ENCODE measurements around the gene NHSL1.

The NHSL1 gene

GRCh38 chr6:138410972-138411880, 88.1 kb downstream of the NHSL1 start:
- Histone ChIP-seq H3K27ac (peak overlapping the region in 7 of 21 experiments; percentile 7 to 46 (median 32)), H3K4me3 (no peak overlapping the region)

DNA sequence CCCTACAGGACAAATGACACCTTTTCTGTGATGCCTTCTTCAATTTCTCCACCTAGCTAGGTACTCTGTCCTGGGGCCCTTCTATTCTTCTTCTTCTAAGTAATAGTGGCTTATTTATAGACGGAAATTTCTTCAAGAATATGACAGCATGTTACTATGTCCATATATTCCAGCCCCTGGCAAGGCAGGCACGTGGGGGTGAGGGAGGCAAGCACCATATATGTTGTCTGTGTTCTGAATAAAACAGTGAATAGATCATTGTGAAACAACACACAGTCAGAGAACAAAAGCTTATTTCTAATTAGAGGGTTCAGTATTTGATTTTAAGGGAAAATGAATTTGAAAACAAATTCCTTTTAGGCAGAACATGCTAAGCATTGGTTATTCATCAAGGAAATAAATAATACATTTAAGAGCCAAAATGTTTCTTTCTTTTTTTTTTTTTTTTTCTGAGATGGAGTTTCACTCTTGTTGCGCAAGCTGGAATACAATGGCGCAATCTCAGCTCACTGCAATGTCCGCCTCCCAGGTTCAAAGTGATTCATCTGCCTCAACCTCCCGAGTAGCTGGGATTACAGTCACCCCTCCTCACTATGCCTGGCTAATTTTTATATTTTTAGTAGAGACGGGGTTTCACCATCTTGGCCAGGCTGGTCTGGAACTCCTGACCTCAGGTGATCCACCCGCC, 89.1 kb downstream of the NHSL1 start:
- Histone ChIP-seq H3K4me3 (no peak overlapping the region), H3K27ac (peak overlapping the region in 8 of 21 experiments; percentile 4 to 46 (median 12))

DNA sequence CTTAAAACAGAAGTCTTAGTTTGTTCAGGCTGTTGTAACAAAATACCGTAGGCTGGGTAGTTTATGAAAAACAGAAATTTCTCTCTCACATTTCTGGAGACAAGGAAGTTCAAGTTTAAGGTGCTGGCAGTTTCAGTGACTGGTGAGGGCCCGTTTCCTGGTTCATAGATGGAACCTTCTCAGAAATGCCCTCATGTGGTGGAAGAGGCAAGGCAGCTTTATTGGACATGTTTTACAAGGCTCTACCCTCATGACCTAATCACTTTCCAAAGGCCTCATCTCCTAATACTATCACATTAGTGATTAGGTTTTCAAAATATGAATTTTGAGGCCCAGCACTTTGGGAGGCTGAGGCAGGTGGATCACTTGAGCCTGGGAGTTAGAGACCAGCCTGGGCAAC, 92.9 kb downstream of the NHSL1 start:
- Histone ChIP-seq H3K27ac (no peak overlapping the region), H3K4me3 (no peak overlapping the region)

- peak overlapping the region in 1 of 7 experiments; percentile 77 for H3K4me3 ChIP-seq
- H3K27ac ChIP-seq, result peak overlapping the region in 5 of 21 experiments; percentile 91 to 97 (median 95)
These were observed 93.4 kb downstream of the NHSL1 start for GRCh38 chr6:138405816-138406413.

DNA sequence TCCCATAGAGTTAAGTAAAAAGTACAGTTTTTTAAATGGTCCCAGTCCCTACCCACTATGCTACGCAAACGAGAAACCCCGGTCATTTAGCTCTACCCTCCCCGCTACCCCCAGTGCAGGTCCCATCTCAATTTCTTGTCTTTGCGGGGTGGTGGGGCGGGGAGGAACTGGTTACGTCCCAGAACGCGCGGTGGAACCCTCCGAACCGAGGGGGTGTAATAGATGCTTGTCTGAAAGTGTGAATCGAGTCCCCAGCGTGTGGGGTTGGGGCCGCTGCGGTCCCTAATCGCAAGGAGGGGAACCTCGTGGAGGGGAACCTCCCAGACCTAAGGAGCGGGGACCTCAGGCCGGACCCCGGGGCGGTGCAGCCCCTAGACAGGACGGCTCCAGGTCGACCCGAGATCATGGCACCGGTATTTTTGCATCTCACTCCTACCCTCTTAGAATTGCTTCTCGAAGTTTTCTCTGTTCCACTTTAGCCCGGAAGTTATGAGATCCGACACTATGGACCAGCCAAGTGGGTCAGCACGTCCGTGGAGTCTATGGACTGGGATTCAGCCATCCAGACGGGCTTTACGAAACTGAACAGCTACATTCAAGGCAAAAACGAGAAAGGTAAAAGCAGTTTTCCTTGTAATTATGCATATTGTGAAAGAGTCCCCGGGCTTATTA, 94.5 kb downstream of the NHSL1 start:
- H3K27ac ChIP-seq, result peak overlapping the region; percentile 81 to 97 (median 94)
- H3K4me3 ChIP-seq, result peak overlapping the region; percentile 72 to 94 (median 82)

GRCh38 chr6:138403801-138404665, 95.3 kb downstream of the NHSL1 start, which contains the start of gene HEBP2:
Gene HEBP2 (plus strand): TSS chr6:138404223. CDS start chr6:138404496, 273 bp downstream.
- peak within 1 kb of the TSS; percentile 72 to 94 (median 82) for H3K4me3 ChIP-seq
- peak within 1 kb of the TSS; percentile 81 to 97 (median 94) for H3K27ac ChIP-seq

DNA sequence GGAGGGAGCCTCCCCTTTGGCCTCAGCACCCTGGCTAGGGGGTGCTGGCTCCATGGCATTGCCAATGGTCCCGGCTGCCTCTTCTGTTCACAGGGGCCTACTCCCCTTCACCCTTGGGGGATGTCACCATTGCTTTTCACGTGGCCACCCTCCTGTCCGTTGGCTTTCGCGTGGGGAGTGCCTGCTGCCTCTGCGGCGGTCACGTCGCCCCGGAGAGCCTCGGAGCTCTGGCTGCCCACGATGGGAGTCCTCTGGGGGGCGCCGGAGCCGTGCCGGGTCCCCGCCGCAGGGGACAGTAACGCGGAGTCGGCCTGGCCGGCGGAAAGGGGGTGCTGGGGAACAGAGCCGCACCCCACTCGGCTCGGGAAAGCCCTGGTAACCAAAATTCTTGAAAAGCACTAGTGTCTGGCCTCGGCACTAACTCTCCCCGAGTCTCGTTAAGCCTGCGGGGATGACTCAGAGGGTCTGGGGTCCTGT, 95.9 kb downstream of the NHSL1 start:
- Histone ChIP-seq H3K4me3 (peak overlapping the region; percentile 72 to 94 (median 82)), H3K27ac (peak overlapping the region; percentile 55 to 97 (median 94))

DNA sequence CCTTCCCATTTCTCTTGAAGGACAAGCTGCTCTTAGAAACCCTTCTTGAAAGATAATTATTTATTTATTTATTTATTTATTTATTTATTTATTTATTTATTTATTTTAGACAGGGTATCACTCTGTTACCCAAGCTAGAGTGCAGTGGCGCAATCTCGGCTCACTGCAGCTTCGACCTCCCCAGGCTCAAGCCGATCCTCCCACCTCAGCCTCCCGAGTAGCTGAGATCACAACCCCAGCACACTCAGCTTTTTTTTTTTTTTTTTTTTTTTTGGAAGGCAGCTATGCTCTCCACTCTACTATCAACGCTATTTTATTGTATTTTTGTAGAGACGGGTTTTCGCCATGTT, 96.5 kb downstream of the NHSL1 start:
- peak overlapping the region in 10 of 21 experiments; percentile 91 to 97 (median 96) for H3K27ac ChIP-seq
- H3K4me3 ChIP-seq, result peak overlapping the region in 2 of 7 experiments; percentile 77 to 90

DNA sequence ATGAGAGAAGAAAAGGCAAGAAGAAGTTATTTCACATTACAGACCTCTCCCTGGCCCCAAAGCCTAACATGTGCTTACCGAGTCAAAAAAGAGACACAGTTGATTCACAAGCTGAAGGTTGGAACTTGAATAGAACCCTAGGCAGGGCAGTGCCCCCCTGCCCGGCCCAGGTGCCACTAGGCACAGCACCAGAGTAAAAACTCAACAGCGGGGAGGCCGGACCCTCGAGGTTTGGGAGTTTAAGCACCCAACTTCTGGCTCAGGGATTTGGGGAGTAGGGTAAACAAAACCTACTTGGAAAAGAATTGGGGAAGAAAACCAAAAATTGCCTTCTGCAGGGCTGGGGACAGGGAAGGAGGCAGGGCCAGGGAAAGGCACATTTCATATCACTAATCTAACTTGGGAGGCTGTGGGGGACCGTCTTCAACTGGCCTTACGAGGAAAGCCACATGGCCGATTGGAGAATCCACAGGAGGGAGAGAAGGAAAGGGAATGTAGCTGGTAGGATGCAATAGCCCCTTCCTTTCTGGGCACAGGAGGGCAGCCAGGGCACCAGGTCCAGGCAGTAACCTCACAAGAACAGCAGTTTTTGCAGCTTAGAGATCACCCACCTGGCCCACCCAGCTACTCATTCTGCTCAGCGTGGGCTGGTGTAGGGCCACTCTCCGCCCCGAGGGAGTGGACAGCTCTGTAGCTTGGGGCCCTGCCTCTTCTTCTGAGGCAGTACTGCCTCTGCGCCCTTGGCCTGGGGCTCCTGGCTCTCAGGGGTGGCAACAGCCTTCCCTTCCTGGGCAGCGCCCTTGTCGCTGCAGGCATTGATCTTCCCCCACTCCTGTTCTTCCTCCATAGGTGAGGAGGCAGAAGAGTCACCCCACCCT, 97.1 kb downstream of the NHSL1 start:
- Histone ChIP-seq H3K4me3 (no peak overlapping the region), H3K27ac (no peak overlapping the region)

- no peak overlapping the region for H3K4me3 ChIP-seq
- no peak overlapping the region for H3K27ac ChIP-seq
These were observed 99.0 kb downstream of the NHSL1 start for GRCh38 chr6:138400326-138400725.

DNA sequence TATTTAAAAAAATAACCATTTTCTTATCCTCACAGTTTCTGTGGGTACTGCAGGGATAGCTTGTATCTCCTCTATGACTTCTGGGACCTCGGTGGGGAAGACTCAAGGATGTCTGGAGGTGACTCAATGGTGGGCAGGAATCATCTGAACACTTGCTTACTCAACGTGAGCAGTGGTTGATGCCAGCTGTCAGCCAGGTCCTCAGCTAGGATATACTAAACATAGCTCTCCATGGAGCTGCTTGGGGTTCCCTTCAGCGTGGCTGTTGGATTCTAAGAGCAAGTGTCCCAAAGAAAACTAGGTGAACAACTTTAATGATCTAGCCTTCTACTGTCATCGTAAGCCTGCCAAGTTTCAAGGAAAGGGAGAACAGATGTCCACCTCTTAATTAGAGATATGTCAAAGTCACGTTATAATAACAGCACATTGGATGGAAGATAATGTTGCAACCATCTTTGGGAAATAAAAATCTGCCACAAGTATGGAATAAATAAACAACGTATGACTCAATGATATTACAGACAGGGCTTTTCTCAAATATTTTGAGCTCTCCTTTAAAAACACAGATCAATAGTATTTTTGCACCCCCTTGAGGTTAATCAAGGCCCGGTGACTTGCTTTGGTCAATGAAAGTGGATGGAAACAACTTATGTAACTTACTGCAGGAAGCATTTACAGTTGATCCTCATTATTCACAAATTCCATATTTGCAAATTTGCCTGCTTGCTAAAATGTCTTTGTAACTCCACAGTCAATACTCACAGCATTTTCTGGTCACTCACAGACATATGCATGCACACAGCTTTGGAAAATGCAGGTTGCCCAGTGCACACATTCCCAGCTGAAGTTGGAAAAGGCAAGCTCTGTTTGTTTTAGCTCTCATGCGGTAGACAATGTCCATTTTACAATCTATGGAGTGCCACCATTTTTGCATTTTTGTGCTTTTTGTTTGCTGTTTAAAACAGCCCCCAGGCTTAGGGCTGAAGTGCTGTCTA, 101.9 kb downstream of the NHSL1 start:
- no peak overlapping the region for H3K4me3 ChIP-seq
- H3K27ac ChIP-seq, result no peak overlapping the region

DNA sequence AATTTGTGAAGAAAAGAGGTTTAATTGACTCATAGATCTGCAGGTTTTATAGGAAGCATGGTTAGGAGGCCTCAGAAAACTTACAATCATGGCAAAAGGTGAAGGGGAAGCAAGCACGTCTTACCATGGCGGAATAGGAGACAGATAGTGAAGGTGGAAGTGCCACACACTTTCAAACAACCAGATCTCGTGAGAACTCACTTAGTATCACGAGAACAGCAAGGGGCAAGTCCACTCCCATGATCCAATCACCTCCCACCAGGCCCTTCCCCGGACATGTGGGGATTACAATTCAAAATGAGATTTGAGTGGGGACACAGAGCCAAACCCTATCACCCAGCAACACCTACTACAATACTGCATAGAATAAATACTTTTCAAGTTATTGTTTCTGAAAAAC, 102.6 kb downstream of the NHSL1 start:
- H3K4me3 ChIP-seq, result no peak overlapping the region

DNA sequence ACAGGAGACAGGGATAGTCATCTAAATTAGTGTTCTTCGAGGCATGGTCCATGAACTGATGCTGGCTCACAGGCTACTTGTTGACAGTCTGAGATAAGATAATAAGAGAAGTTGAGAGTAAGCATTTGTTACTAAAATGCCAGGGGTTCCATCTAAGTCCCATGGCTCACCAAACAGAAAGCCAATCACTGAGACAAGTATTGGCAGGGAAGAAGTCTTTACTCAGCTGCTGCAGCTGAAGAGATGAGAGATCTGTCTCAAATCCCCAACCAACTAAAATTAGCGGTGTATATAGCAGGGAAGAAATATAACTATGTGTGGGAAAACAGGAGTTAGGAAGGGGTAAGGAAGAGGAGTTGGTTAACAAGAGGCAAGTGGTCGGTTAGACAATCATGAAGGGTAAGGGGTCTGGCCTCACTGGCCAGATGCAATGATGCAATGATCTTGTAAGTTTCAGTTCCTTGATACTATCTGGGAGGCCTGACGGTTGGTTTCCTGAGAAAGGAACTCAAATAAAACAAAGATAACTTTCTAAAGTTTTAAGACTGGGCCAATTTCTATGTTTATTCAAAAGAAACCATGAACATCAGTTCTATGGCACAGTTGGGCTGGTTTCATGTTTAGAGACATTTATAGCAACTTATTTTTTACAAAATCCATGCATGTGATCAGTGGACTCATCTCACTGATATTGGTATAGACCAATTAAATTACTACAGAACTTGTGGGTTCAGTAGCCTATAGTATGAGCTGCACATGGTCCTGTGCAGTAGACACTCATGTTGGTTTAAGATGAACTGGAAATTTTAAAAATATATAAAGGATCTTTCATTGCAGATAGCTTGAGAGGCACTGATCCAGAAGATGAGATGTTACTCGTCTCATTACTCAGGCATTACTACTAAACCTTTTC, 105.2 kb downstream of the NHSL1 start:
- H3K27ac ChIP-seq, result no peak overlapping the region

More for the DNA sequence above, 102.6 kb downstream of the NHSL1 start:
- no peak overlapping the region for H3K27ac ChIP-seq

GRCh38 chr6:138389551-138389950, 109.7 kb downstream of the NHSL1 start:
- no peak overlapping the region for H3K4me3 ChIP-seq
- H3K27ac ChIP-seq, result no peak overlapping the region

More for the DNA sequence above, 105.2 kb downstream of the NHSL1 start:
- H3K4me3 ChIP-seq, result no peak overlapping the region

- Histone ChIP-seq H3K27ac (peak overlapping the region in 1 of 21 experiments; percentile 34), H3K4me3 (no peak overlapping the region)
These were observed 111.5 kb downstream of the NHSL1 start for GRCh38 chr6:138387577-138388368.

Data from skin epidermis (tissue), 12 donors.